Epithelial cell of esophagus (primary cell): ENCODE results near the gene PSME2.
A peak's percentile ranks its signal among the peaks of the same experiment; 100 is the strongest.

Experiments used
- DNase-seq: peaks from one replicate; pipeline ENCODE4 v3.0.0; 2010; ENCODE audit warnings: low read depth
- H3K4me3 ChIP-seq: 2 replicates; pipeline ENCODE4 v1.5.1; 2011; ENCODE audit warnings: mild to moderate bottlenecking, low read length, control low read depth
- CTCF ChIP-seq: IDR thresholded peaks from 2 replicates; pipeline ENCODE4 v1.5.1; 2011; ENCODE audit warnings: low read depth, mild to moderate bottlenecking, low read length, control low read depth, inconsistent platforms; ENCODE audit not compliant: insufficient read depth; ENCODE audit errors: missing control alignments

PSME2 gene

GRCh38 chr14:24172261-24172860, 26.0 kb upstream of the PSME2 start:
- no peak for DNase-seq
- TF ChIP-seq CTCF = no peak
- no peak overlapping the region for H3K4me3 ChIP-seq

- peak; percentile 66 for DNase-seq
- H3K4me3 ChIP-seq = no peak within 1 kb of the TSS
- TF ChIP-seq CTCF = no peak
Observed at GRCh38 chr14:24171422-24172260, 25.2 kb upstream of the PSME2 start, which contains the start of gene REC8. Gene REC8, plus strand, starts transcription at chr14:24172080. Its CDS starts 473 bp downstream, at chr14:24172553.

- no peak for DNase-seq
- H3K4me3 ChIP-seq = no peak overlapping the region
- no peak for TF ChIP-seq CTCF
Observed at GRCh38 chr14:24167469-24168114, 21.2 kb upstream of the PSME2 start.

- no peak for TF ChIP-seq CTCF
- DNase-seq = no peak
- no peak overlapping the region for H3K4me3 ChIP-seq
Observed at GRCh38 chr14:24165785-24166184, 19.4 kb upstream of the PSME2 start.

GRCh38 chr14:24164518-24164991, 18.1 kb upstream of the PSME2 start:
- no peak for DNase-seq
- TF ChIP-seq CTCF = no peak
- H3K4me3 ChIP-seq = no peak overlapping the region

GRCh38 chr14:24162093-24162492, 15.7 kb upstream of the PSME2 start:
- peak overlapping the region; percentile 57 for H3K4me3 ChIP-seq
- TF ChIP-seq CTCF = no peak
- no peak for DNase-seq
